Fibroblast of the conjunctiva (primary cell): ENCODE measurements around the gene ATP2B3.

ENCODE experiments used
- DNase-seq: peaks from one replicate; pipeline ENCODE4 v3.0.0-alpha.2; 2010; ENCODE audit warnings: low read depth

Gene ATP2B3

GRCh38 chrX:153509592-153509991, 7.8 kb upstream of the ATP2B3 start:
- DNase-seq = no peak

- DNase-seq = no peak
Observed at GRCh38 chrX:153510383-153510782, 7.1 kb upstream of the ATP2B3 start.

GRCh38 chrX:153511784-153512500, 5.5 kb upstream of the ATP2B3 start:
- no peak for DNase-seq

DNA sequence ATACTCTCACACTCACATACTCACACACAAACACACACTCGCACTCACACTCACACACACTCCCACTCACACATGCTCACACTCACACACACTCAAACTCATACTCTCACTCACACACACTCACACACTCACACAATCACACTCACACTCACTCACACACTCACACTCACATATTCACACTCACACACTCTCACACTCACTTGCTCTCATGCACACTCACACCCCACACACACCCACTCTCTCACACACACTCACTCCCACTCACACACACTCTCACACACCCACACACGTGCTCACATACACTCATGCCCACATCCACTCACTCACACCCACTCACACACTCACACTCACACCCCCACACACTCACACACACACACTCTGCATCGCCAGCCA, 4.9 kb upstream of the ATP2B3 start:
- no peak for DNase-seq

GRCh38 chrX:153513265-153513664, 4.2 kb upstream of the ATP2B3 start:
- DNase-seq = no peak

GRCh38 chrX:153514259-153514658, 3.2 kb upstream of the ATP2B3 start:
- no peak for DNase-seq

DNA sequence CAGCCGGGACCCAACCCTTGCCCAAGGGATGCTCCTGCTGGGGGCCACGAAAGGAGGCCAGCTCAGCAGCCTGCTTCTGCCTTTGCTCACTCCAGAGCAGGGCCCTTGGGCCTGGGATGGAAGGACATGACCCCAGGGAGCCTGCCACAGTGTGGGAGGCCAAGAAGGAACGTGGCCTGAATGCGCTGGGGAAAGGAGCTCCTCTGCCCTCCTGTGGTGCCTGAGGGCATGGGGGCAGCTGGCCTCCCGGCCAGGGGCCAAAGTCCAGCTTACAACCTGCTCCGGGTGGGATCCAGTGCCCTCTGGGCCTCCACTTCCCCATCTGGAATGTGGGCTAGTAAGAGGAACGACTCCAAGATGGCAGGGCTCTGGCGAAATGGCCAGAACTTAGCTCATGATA, 2.0 kb upstream of the ATP2B3 start:
- DNase-seq = no peak

- no peak for DNase-seq
Observed at GRCh38 chrX:153516073-153516472, 1.4 kb upstream of the ATP2B3 start.

DNA sequence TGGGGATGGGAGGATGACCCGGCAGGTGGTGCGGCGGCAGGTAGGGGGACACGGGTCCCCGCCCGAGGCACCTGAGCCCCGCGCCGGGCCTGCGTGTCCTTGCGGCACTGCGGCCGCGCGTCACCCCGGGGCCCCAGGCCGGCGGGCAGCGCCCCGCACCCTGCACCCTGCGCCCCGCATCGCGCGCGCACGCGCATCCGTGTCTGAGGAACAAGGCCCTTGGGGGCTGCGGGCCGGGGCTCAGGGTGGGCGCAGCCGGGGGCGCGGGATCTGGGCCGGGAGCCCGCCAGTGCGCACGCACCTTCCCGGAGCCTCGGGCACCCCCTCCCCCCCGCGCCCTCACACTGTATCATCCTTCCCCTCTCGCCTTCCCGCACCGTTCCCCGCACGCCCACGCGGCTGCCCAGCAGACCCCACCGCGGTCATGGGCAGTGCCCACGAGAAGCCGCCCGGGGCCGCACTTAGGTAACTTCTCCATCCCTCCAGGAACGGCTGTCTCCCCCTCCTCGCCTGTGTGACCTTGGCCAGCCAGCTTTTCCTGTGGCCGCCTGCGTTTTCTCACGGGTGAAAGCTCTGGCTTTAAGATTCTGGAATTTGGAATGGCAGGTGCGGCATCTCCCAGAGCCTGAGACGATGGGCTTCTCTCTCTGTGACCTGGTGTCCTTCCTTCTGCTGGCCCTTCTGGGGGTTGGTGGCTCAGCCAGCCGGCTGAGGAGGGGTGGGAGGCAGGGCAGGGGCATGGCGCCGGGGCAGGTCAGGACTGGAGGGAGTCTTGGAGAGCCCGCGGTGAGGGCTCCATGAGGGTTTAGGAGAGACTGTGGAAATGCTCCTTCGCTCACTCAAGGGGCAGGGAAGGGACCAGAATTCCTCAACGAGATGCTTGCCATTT, 748 bp downstream of the ATP2B3 start:
- DNase-seq = no peak

DNA sequence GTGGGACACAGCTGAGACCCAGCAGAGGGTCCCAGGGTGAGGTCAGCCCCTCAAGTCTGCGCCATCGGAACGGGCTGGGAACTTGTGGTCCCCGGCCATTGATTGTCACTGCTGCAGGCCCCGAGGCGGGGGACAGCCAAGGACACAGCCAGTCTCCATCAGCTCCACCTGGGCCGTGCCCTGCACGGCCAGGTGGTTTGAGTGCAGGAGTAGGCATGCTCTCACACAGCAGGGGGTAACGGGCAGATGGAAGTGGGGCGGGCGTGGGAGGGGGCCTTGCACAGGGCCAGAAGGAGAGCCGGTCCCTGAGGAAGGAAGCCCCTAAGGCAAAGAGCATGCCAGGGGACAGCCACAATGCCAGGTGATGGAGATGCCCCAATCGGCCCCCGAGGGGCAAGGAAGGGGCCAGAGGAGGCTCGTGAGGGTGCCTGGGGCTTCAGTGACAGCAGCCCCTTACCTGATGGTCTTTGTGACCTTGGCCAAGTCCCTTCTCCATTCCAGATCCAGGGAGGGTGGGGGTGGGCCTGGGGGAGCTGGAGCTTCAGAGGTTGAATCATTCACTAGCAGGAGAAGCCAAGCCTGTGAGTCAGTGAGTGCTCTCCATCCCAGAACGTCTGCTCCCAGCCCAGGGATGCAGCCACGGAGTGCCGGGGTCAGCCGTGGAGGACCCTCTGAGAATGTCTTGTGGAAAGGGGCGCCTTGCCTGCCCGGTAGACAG, 2.3 kb downstream of the ATP2B3 start:
- DNase-seq = no peak

DNA sequence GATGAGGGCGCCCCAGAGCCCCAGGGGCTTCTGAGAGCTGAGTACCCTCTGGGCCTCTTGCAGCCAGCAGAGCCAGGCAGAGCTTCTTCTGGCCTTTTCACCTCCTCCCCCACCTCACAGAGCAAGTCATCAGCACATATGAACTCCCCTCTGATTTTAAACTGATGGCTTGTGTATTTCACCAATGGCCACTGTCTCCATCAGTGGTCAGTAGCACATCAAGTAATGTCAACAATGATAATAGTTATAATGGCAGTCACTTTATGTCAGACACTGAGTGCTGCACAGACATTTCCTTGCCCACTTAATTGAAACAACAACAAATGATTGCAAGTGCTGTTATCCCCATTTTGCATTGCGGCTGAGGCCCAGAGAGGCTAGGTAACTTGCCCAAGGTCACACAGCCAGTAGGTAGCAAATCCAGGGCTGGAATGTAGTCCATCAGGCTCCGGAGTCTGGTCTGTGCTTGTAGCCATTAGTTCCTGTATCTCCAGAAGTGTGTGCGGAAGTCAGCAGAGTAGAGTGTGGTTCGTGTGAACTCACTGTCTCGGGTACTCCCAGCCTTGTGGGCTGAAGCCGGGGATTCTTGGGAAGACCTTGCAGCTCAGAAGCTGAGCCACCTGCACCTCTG, 3.0 kb downstream of the ATP2B3 start:
- DNase-seq = no peak

DNA sequence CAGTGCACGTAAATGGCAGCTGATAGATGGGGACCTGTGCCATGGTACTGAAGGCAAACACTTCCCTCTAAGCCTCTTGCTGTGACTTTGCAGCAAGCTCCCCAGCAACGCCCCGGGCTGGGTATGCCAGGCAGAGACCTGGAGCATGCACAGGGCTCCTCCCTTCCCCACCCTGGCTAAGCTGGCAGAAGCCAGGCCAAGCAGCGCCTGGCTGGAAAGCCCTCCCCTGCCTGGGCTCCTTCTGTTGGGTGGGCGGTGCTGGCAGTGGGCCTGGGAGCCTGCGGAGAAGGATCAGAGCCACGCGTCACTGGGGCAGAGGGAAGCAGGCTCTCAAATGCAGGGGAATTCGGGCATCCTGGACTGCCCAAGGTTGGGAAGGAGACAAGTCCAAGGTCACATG, 3.6 kb downstream of the ATP2B3 start:
- no peak for DNase-seq

DNA sequence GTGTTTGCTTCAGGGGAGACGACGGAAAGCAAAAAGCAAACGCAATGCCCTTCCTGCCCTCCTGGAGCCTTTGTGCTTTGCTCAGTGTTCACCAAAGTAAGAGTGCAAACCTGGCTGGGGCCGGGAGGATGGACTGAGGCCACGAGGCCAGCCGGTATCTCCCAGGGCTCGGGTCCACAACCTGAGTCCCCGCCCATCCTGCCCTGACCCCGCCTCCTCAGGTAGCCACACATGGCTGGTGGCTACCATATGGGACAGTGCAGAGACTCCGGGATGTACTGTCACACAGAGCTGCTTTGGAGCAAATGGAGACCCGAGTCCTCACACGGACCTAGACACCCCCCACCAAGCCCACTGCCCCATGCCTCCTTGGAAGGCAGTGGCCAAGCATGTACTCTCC, 4.8 kb downstream of the ATP2B3 start:
- DNase-seq = no peak

GRCh38 chrX:153523269-153523668, 5.8 kb downstream of the ATP2B3 start:
- no peak for DNase-seq

GRCh38 chrX:153524234-153524633, 6.8 kb downstream of the ATP2B3 start:
- no peak for DNase-seq

GRCh38 chrX:153525451-153525850, 8.0 kb downstream of the ATP2B3 start:
- no peak for DNase-seq

- no peak for DNase-seq
Observed at GRCh38 chrX:153526042-153526441, 8.6 kb downstream of the ATP2B3 start.

GRCh38 chrX:153526801-153527200, 9.4 kb downstream of the ATP2B3 start:
- DNase-seq = no peak

DNA sequence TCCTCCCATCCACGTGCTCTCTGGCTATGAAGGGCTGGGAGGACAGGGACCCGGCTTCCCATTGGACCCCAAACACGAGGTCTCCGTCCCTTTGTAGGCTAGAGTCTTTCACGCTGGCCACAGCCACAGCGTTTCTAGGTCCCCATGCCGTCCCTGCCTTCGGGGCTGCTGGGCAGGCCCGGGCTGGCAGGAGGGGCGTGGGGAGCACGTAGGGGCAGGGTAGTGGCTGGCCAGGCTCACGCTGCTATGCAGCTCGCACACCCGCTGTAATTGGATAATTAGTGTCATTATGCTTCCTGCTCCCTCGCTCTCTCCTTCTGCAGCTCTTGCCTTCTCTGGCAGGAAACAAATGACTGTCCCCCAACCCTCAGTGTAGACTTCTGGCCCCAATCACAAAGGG, 9.8 kb downstream of the ATP2B3 start:
- no peak for DNase-seq

DNA sequence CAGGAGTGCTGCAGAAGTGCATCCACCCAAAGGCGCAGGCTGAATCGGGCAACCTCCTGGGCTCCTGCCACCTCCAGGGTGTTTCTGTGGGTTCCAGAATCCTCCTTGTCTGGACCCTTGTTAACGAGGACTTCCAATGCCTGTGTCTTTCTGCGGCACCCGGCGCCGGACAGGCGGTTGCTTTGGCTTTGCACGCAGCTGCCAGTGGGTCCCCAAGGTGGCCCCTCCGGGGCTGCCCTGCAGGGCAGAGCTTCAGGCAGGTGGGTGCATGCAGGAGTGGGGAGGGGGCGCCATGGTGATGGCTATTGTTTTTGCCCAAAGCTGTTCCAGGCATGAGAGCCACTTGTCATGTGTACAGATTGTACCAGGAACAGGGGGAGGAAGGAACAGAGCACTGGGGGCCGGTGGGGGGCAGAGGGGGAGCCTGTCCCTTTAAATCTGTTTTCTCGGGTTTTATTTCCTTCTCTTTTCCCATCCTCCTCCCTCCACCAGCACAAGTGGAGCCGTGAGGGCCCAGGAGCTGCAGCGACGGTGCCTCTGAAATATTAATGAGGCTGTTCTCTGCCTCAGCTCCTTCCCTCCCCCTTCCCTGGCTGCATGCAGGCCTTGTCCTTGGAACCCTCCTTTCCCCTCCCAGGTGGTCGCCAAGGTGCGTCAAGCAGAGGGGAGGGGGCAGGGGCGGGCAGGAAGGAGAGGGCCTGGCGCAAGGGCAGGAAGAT, 13.1 kb downstream of the ATP2B3 start:
- DNase-seq = no peak

- no peak for DNase-seq
Observed at GRCh38 chrX:153533091-153533490, 15.6 kb downstream of the ATP2B3 start.

- no peak for DNase-seq
Observed at GRCh38 chrX:153537080-153537479, 19.6 kb downstream of the ATP2B3 start.
